HL-60 (cell line): Measurements from ENCODE around the gene TBC1D5.

Source experiments
- DNase-seq, 2 experiments: peaks; one replicate each; pipeline ENCODE4 v3.0.0-alpha.2; 2010 to 2020; ENCODE audit warnings: low read depth in 1 of 2, low spot score in 1 of 2
- H3K27ac ChIP-seq: fragments of 250-450 bp; sonication (Bioruptor Pico); replicated peaks from 2 replicates; pipeline ENCODE4 v1.5.1; 2020; ENCODE audit warnings: mild to moderate bottlenecking, moderate library complexity
- H3K27me3 ChIP-seq: fragments of 250-450 bp; sonication (Bioruptor Pico); 2 replicates; pipeline ENCODE4 v1.5.1; 2021; ENCODE audit warnings: mild to moderate bottlenecking, moderate library complexity; ENCODE audit not compliant: insufficient read depth, poor library complexity, severe bottlenecking
- H3K4me3 ChIP-seq: replicated peaks from 2 replicates; pipeline ENCODE4 v1.5.1; 2011; ENCODE audit warnings: mild to moderate bottlenecking, control low read depth, low read length; ENCODE audit not compliant: insufficient read depth
- CTCF ChIP-seq: IDR thresholded peaks from one replicate; pipeline ENCODE4 v1.5.1; 2011; ENCODE audit warnings: low read length, control low read depth, inconsistent platforms; ENCODE audit not compliant: insufficient read depth
- GABPA ChIP-seq: IDR thresholded peaks from 2 replicates; pipeline ENCODE4 v1.6.1; 2012; ENCODE audit warnings: low read depth
- POLR2AphosphoS5 ChIP-seq: IDR thresholded peaks from 2 replicates; pipeline ENCODE4 v1.6.1; 2012; ENCODE audit warnings: low read depth
- REST ChIP-seq: IDR thresholded peaks from 2 replicates; pipeline ENCODE4 v1.6.1; 2012; ENCODE audit warnings: low read depth; ENCODE audit not compliant: insufficient replicate concordance
- SPI1 ChIP-seq: IDR thresholded peaks from 2 replicates; pipeline ENCODE4 v1.6.1; 2012; ENCODE audit warnings: low read depth, mild to moderate bottlenecking, borderline replicate concordance

TBC1D5 gene

DNA sequence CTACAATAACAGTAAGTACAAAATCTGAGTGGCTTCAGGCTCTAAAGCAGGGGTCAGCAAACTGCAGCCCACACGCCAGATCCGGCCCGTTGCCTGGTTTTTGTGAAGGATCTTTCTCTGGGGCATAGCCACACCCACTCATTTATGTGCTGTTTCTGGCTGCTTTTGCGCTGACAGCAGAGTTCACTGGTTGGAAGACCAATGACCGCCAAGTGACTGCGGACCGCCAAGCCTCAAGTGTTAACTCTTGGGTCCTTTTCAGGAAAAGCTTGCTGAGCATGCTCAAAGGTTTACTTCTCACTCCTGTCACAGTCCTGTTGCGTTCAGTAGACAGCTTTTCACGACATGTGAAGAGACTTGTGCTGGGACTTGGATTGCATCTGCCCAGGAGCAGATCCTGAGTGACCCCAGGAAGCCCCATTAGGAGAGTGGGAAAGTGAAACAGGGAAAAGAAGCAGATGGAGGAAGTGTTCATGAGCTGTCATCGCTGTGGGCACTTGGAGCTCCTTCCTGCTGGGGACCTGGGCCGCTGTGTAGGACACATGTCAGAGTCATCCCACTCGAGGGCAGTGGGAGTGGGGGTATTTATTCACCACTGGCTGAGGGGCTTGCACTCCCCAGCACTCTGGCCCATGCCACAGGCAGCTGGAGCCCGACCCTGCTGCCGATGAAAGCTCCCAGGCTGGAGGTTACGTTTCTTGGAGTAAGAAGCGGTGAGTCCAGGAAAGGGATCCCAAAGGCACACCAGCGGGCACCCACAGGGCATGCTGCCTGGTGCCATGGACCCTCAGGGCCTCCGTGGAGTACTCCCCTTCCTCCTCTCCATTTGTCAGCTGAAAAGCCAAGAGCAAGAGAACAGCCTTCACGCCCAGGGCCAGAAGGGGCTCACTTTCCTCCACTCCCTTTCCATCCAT lies 608.5 kb downstream of the TBC1D5 start:
- H3K27ac ChIP-seq, result no peak overlapping the region
- no peak for DNase-seq
- H3K27me3 ChIP-seq, result no peaks in the 10 kb centered on the region
- H3K4me3 ChIP-seq, result no peak overlapping the region
- TF ChIP-seq REST (no peak), SPI1 (no peak), POLR2AphosphoS5 (no peak), CTCF (no peak), GABPA (no peak)

GRCh38 chr3:17132286-17133115 lies 609.9 kb downstream of the TBC1D5 start:
- Histone ChIP-seq H3K4me3 (no peak overlapping the region), H3K27ac (no peak overlapping the region), H3K27me3 (no peaks in the 10 kb centered on the region)
- no peak for TF ChIP-seq POLR2AphosphoS5
- no peak for TF ChIP-seq REST
- TF ChIP-seq GABPA, result no peak
- no peak for TF ChIP-seq SPI1
- TF ChIP-seq CTCF, result no peak
- no peak for DNase-seq

GRCh38 chr3:17130956-17131355 lies 611.5 kb downstream of the TBC1D5 start:
- H3K4me3 ChIP-seq, result no peak overlapping the region
- no peak for DNase-seq
- no peak overlapping the region for H3K27ac ChIP-seq
- TF ChIP-seq POLR2AphosphoS5, result no peak
- TF ChIP-seq GABPA, result no peak
- TF ChIP-seq CTCF, result no peak
- no peak for TF ChIP-seq REST
- TF ChIP-seq SPI1, result no peak
- no peaks in the 10 kb centered on the region for H3K27me3 ChIP-seq
